ENCODE results near the gene FAM76A. TPM values are rescaled to one million over a fixed set of nuclear protein-coding genes. Genes with fewer than 3 reads are reported as not detected.
"Not testable (repeated sequence)": the region's sequence is repeated elsewhere in the genome, so short reads cannot be mapped to it uniquely, and the experiment has no call there.

The FAM76A gene
- total and polyA plus RNA-seq, 2 donors (not counting 3 experiments of a cell fraction or from before 2014, with no cell fraction given), result 1.8 to 12.8 TPM

- POLR2A ChIA-PET, result interaction anchor here (0.6 to 3.4 kb wide), 3 partner anchors 16 to 41 kb away, joined by 4 to 67 read pairs (median 7); partner anchors contain the start of genes PPP1R8 and STX12
- intact Hi-C loops (cut with micrococcal nuclease) (loop anchor here (1.0 to 2.0 kb wide), 3 partner anchors 16 to 63 kb away; partner anchors contain the start of genes PPP1R8 and STX12), dilution Hi-C loops (cut with MboI; ENCODE audit: extremely low pct_ligation_motif_present, low sequenced_read_pairs) (no loop called here)
- CTCF ChIA-PET, result interaction anchor here (0.8 to 4.6 kb wide), 7 partner anchors 16 to 127 kb away, joined by 3 to 21 read pairs (median 6); partner anchors contain the start of genes FAM76A, IFI6 and STX12
- no TSS peak for BruUV-seq (replicated peaks)
- H3K4me3 ChIP-seq (replicated peaks in 1 of 3; ENCODE audit: insufficient read depth in 1 of 3, low read depth in 1 of 3, low read length in 3 of 3), result peak overlapping the region in 1 of 3 experiments; percentile 7
- DNase-seq (ENCODE audit: low read depth, low spot score) (peak; percentile 92), FAIRE-seq (peak; percentile 96)
- peak overlapping the region; percentile 17 for H3K9ac ChIP-seq (replicated peaks; ENCODE audit: extremely low read depth, insufficient read depth, low read length)
- H3K27me3 ChIP-seq (ENCODE audit: control insufficient read depth in 2 of 2, insufficient read depth in 2 of 2, low read length in 2 of 2), result no peaks in the 10 kb centered on the region
- peak overlapping the region; percentile 73 for H3K4me2 ChIP-seq (ENCODE audit: insufficient read depth, low read length)
- H3K9me3 ChIP-seq (replicated peaks; ENCODE audit: control insufficient read depth, insufficient read depth, low read length), result no peaks in the 10 kb centered on the region
- H3K79me2 ChIP-seq (ENCODE audit: control insufficient read depth, insufficient read depth, low read length), result peaks cover 40% of the 10 kb centered on the region
- H3K4me1 ChIP-seq (ENCODE audit: control insufficient read depth, extremely low read depth, insufficient read depth, low read length), result peaks cover 37% of the 10 kb centered on the region
- no peaks in the 10 kb centered on the region for H3K9me1 ChIP-seq (replicated peaks; ENCODE audit: control insufficient read depth, extremely low read depth, insufficient read depth, low read length)
- H3K27ac ChIP-seq (ENCODE audit: insufficient read depth, low read depth, low read length), result peak overlapping the region; percentile 79
- H2AFZ ChIP-seq (ENCODE audit: low read depth, low read length), result no peak overlapping the region
- H4K20me1 ChIP-seq (replicated peaks; ENCODE audit: control insufficient read depth, extremely low read depth, insufficient read depth, low read length), result peaks cover 1% of the 10 kb centered on the region
- peaks cover 13 to 17% of the 10 kb centered on the region in 2 experiments for H3K36me3 ChIP-seq (ENCODE audit: control insufficient read depth in 2 of 2, extremely low read depth in 1 of 2, insufficient read depth in 2 of 2, low read length in 2 of 2)
- peak; percentile 88 for TF ChIP-seq POLR2AphosphoS5 (IDR thresholded peaks at IDR 0.05; ENCODE audit: insufficient read depth, low read depth, low read length)
- peak; percentile 74 for TF ChIP-seq FOS (IDR thresholded peaks at IDR 0.05; ENCODE audit: borderline replicate concordance, insufficient read depth, low read length)
- TF ChIP-seq GATA2 (IDR thresholded peaks at IDR 0.05; ENCODE audit: insufficient read depth, insufficient read length, low read depth, low read length), result peak; percentile 94
- TF ChIP-seq EZH2 (IDR thresholded peaks at IDR 0.05; ENCODE audit: borderline replicate concordance, low read depth, low read length, severe bottlenecking), result no peak
- TF ChIP-seq JUN (IDR thresholded peaks at IDR 0.05; ENCODE audit: borderline replicate concordance, insufficient read depth, insufficient read length, low read depth), result peak; percentile 48
- peak; percentile 19 for TF ChIP-seq POLR2A (IDR thresholded peaks at IDR 0.05; ENCODE audit: low read depth, low read length)
- TF ChIP-seq, protein P1, sequence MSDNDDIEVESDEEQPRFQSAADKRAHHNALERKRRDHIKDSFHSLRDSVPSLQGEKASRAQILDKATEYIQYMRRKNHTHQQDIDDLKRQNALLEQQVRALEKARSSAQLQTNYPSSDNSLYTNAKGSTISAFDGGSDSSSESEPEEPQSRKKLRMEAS (IDR thresholded peaks at IDR 0.05; ENCODE audit: insufficient read depth, insufficient read length), result no peak
- TF ChIP-seq, protein P2, sequence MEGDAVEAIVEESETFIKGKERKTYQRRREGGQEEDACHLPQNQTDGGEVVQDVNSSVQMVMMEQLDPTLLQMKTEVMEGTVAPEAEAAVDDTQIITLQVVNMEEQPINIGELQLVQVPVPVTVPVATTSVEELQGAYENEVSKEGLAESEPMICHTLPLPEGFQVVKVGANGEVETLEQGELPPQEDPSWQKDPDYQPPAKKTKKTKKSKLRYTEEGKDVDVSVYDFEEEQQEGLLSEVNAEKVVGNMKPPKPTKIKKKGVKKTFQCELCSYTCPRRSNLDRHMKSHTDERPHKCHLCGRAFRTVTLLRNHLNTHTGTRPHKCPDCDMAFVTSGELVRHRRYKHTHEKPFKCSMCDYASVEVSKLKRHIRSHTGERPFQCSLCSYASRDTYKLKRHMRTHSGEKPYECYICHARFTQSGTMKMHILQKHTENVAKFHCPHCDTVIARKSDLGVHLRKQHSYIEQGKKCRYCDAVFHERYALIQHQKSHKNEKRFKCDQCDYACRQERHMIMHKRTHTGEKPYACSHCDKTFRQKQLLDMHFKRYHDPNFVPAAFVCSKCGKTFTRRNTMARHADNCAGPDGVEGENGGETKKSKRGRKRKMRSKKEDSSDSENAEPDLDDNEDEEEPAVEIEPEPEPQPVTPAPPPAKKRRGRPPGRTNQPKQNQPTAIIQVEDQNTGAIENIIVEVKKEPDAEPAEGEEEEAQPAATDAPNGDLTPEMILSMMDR (IDR thresholded peaks at IDR 0.05; ENCODE audit: extremely low read depth in 1 of 2, insufficient read depth in 1 of 2, low read depth in 1 of 2, low read length in 2 of 2), result no peak
These were observed 63.8 kb downstream of the FAM76A start for GRCh38 chr1:27789540-27790041.

- H3K9me1 ChIP-seq (replicated peaks; ENCODE audit: control insufficient read depth, extremely low read depth, insufficient read depth, low read length), result not testable (repeated sequence)
These were observed 64.5 kb downstream of the FAM76A start for GRCh38 chr1:27790270-27790669.

More at GRCh38 chr1:27790270-27790669, 64.5 kb downstream of the FAM76A start:
- H3K4me3 ChIP-seq (replicated peaks in 1 of 3; ENCODE audit: insufficient read depth in 1 of 3, low read depth in 1 of 3, low read length in 3 of 3), result peak overlapping the region in 1 of 3 experiments; percentile 7
- ChIA-PET POLR2A (interaction anchor here (1.8 to 3.4 kb wide), 2 partner anchors 16 to 40 kb away, joined by 4 to 67 read pairs; partner anchors contain the start of genes PPP1R8 and STX12), CTCF (interaction anchor here (0.8 to 4.6 kb wide), 4 partner anchors 17 to 128 kb away, joined by 3 to 21 read pairs (median 10); partner anchors contain the start of genes FAM76A and STX12)
- H3K79me2 ChIP-seq (ENCODE audit: control insufficient read depth, insufficient read depth, low read length), result peaks cover 34% of the 10 kb centered on the region
- H3K36me3 ChIP-seq (ENCODE audit: control insufficient read depth in 2 of 2, extremely low read depth in 1 of 2, insufficient read depth in 2 of 2, low read length in 2 of 2), result peaks cover 13 to 20% of the 10 kb centered on the region in 2 experiments
- intact Hi-C loops (cut with micrococcal nuclease); dilution Hi-C loops (cut with MboI; ENCODE audit: extremely low pct_ligation_motif_present, low sequenced_read_pairs); H2AFZ ChIP-seq (ENCODE audit: low read depth, low read length); H3K27me3 ChIP-seq (ENCODE audit: control insufficient read depth in 2 of 2, insufficient read depth in 2 of 2, low read length in 2 of 2); DNase-seq (ENCODE audit: low read depth, low spot score); FAIRE-seq; H3K9me3 ChIP-seq (replicated peaks; ENCODE audit: control insufficient read depth, insufficient read depth, low read length); H3K9ac ChIP-seq (replicated peaks; ENCODE audit: extremely low read depth, insufficient read depth, low read length); H4K20me1 ChIP-seq (replicated peaks; ENCODE audit: control insufficient read depth, extremely low read depth, insufficient read depth, low read length); BruUV-seq (replicated peaks): not testable (repeated sequence)
- peak overlapping the region; percentile 73 for H3K4me2 ChIP-seq (ENCODE audit: insufficient read depth, low read length)
- peak overlapping the region; percentile 79 for H3K27ac ChIP-seq (ENCODE audit: insufficient read depth, low read depth, low read length)
- peaks cover 37% of the 10 kb centered on the region for H3K4me1 ChIP-seq (ENCODE audit: control insufficient read depth, extremely low read depth, insufficient read depth, low read length)
